Neural cell (in vitro differentiated cells): ENCODE measurements around the gene ARID3A.

Experiments used
- EP300 ChIP-seq: fragments of 450-650 bp; conservative IDR thresholded peaks from 2 replicates; pipeline ENCODE4 v1.6.1; 2014; ENCODE audit warnings: antibody characterized with exemption, mild to moderate bottlenecking, moderate library complexity; ENCODE audit not compliant: poor library complexity, severe bottlenecking
- EZH2 ChIP-seq: fragments of 200-600, 300-800 bp; shearing (Covaris generic), sonication (generic); IDR thresholded peaks from 2 replicates; pipeline ENCODE4 v1.6.1; 2014; ENCODE audit warnings: antibody characterized with exemption, low read length, borderline replicate concordance, mild to moderate bottlenecking; ENCODE audit not compliant: insufficient read depth, poor library complexity, severe bottlenecking
- MXI1 ChIP-seq: fragments of 450-650 bp; conservative IDR thresholded peaks from 2 replicates; pipeline ENCODE4 v1.6.1; 2014; ENCODE audit warnings: antibody characterized with exemption, mild to moderate bottlenecking; ENCODE audit not compliant: poor library complexity, severe bottlenecking
- POLR2AphosphoS5 ChIP-seq: IDR thresholded peaks from 2 replicates; pipeline ENCODE4 v1.6.1; 2012
- SMC3 ChIP-seq: fragments of 450-650 bp; conservative IDR thresholded peaks from 2 replicates; pipeline ENCODE4 v1.6.1; 2014; ENCODE audit warnings: antibody characterized with exemption, mild to moderate bottlenecking, moderate library complexity; ENCODE audit not compliant: poor library complexity
- TAF1 ChIP-seq: IDR thresholded peaks from 2 replicates; pipeline ENCODE4 v1.6.1; 2012; ENCODE audit warnings: low read depth
- TF ChIP-seq, protein P1 (sequence below): fragments of 450-650 bp; IDR thresholded peaks from 2 replicates; pipeline ENCODE4 v1.5.1; 2014; ENCODE audit warnings: antibody characterized with exemption, mild to moderate bottlenecking, moderate library complexity; ENCODE audit not compliant: poor library complexity, severe bottlenecking
- TF ChIP-seq, protein P2 (sequence below): IDR thresholded peaks from 2 replicates; pipeline ENCODE4 v1.6.1; 2012; ENCODE audit warnings: borderline replicate concordance

DNA sequence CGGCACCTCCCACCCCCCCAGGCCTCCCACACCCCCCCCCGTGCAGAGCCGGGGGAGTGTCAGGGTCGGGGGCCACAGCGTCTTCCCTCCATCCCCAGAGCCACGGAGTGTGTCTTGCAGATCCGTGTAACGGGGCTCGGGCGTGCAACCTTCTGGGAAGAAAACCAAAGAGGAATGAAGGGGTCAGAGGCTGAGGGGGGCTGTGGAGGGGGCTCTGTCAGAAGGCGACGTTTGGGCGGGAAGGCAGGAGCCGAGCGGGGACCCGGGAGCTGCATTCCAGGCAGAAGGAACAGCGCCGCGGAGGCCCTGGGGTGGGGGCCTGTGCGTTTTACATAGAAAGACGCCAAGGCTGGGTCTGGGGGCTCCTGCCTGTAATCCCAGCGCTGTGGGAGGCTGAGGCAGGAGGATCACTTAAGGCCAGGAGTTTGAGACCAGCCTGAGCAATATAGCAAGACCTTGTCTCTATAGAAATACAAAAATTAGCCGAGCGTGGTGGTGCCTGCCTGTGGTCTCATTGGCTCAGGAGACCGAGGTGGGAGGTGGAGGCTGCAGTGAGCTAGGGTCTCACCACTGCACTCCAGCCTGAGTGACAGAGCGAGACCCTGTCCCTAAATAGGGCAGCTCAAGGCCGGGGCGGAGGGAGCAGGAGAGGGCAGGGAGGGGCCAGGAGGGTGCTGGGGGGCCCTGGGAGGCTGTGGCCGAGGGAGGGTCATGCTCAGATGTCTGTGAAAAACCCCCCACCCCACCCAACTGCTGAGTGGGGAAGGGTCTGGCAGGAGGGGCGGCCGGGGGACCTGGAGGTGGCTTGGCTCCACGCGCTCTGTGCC lies 27.8 kb downstream of the ARID3A start:
- TF ChIP-seq, protein P1, sequence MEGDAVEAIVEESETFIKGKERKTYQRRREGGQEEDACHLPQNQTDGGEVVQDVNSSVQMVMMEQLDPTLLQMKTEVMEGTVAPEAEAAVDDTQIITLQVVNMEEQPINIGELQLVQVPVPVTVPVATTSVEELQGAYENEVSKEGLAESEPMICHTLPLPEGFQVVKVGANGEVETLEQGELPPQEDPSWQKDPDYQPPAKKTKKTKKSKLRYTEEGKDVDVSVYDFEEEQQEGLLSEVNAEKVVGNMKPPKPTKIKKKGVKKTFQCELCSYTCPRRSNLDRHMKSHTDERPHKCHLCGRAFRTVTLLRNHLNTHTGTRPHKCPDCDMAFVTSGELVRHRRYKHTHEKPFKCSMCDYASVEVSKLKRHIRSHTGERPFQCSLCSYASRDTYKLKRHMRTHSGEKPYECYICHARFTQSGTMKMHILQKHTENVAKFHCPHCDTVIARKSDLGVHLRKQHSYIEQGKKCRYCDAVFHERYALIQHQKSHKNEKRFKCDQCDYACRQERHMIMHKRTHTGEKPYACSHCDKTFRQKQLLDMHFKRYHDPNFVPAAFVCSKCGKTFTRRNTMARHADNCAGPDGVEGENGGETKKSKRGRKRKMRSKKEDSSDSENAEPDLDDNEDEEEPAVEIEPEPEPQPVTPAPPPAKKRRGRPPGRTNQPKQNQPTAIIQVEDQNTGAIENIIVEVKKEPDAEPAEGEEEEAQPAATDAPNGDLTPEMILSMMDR, result no peak
- TF ChIP-seq SMC3 (no peak), EZH2 (no peak), POLR2AphosphoS5 (no peak), EP300 (no peak), MXI1 (no peak), TAF1 (no peak)
- TF ChIP-seq, protein P2, sequence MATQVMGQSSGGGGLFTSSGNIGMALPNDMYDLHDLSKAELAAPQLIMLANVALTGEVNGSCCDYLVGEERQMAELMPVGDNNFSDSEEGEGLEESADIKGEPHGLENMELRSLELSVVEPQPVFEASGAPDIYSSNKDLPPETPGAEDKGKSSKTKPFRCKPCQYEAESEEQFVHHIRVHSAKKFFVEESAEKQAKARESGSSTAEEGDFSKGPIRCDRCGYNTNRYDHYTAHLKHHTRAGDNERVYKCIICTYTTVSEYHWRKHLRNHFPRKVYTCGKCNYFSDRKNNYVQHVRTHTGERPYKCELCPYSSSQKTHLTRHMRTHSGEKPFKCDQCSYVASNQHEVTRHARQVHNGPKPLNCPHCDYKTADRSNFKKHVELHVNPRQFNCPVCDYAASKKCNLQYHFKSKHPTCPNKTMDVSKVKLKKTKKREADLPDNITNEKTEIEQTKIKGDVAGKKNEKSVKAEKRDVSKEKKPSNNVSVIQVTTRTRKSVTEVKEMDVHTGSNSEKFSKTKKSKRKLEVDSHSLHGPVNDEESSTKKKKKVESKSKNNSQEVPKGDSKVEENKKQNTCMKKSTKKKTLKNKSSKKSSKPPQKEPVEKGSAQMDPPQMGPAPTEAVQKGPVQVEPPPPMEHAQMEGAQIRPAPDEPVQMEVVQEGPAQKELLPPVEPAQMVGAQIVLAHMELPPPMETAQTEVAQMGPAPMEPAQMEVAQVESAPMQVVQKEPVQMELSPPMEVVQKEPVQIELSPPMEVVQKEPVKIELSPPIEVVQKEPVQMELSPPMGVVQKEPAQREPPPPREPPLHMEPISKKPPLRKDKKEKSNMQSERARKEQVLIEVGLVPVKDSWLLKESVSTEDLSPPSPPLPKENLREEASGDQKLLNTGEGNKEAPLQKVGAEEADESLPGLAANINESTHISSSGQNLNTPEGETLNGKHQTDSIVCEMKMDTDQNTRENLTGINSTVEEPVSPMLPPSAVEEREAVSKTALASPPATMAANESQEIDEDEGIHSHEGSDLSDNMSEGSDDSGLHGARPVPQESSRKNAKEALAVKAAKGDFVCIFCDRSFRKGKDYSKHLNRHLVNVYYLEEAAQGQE, result no peak
